GM19025 (cell line): Measurements from ENCODE around the gene NOS3.

ENCODE experiments used
- ATAC-seq: cut with Tn5 transposase; IDR thresholded peaks from one replicate; pipeline ENCODE4 v1.9.1; 2021; ENCODE audit warnings: mild to moderate bottlenecking, low read depth, moderate library complexity; ENCODE audit not compliant: unreplicated experiment

NOS3 gene

DNA sequence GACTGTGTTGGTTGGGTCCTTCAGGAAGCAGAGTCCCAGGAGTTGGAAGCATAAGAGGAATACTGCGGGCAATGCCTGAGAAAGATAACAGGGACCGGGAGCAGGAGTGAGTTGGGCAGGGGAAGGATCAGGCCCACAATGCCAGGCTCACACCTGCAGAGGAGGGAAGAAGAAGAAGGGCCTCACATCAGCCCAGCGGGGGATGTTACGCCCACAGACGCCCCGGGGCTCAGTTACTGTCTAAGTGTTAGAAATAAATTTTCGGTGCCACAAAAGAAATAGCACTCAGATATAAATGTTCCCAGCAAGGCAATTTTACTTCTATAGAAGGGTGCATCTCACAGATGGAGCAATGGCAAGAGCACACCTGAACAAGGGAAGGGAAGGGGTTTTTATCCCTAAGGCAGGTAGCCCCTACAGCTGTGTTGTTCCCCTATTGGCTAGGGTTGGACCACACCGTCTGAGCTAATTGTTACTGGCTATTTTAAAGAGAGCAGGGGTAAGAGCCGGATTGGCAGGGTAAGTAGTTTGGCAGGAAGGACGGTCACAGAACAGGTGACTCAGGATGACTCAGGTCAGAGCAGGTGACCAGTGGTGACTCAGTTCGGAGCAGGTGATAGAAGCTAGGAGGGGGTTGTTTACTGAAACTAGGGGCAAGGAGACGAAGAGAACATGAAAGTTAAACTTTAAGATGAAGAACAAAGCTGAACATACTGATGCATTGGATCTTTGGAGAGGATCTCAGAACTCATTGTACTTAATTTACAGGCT, at the start of gene NOS3:
TSS of gene NOS3 (plus strand) at position 602 of the 771 bp plus-strand sequence. CDS start 2,787 bp downstream, outside the sequence.
- ATAC-seq, result no peak

DNA sequence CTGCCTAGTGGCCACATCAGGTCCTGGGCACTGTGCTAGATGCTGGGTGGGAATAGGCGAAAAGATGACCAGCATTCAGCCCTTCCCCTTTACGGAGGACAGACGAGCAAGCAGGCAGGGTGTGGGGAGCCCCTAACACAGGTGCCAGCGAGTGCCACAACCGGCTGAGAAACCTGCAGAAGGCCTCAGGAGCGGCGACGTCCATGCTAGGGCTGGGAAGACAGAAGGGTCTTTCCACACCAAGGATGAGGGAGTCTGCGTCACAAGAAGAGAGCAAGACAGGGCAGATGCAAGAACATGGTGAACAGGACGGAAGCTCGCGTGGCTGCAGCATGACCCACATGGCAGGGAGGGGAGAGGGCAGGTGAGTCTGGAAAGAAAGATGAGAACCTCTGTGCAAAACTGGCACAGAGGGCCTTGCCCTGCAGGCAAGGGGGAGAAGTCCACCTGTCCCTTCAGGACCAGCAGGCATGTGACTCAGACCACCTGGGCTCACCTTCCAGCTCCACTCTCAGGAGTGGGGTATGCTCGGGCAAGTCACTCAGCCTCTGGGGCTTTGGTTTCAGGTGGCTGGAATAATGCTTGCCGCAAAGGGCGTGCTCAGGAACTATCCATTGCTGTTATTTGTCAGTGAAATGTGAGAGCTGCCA, 49.3 kb upstream of the NOS3 start:
- no peak for ATAC-seq

DNA sequence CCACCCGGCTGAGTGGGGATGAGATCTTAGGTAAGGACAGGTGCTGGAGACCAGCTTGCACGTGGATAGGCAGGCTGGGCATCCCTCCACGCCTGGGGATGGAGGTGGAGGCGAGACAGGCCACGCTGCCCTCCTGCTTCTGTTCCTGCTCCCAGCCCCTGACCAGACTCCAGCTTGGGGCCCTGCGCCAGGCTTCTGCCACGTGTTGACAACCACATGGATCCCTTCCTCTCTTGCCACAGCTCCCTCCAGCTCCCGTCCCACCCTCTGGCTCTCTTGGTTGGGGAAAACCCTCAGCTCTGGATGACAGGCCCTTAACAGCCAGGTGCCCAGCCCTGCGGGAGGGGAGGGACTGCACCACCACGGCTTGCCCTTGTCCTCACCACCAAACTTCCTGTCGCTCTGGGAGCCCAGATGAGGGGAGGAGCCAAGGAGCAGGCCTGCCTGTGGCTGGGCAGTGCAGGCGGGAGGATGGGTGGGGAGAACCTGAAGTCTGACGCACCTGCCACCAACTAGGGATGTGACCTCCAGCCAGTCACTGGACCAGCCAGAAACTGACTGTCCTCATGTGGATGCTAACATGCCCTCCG, 48.7 kb upstream of the NOS3 start:
- ATAC-seq, result no peak

DNA sequence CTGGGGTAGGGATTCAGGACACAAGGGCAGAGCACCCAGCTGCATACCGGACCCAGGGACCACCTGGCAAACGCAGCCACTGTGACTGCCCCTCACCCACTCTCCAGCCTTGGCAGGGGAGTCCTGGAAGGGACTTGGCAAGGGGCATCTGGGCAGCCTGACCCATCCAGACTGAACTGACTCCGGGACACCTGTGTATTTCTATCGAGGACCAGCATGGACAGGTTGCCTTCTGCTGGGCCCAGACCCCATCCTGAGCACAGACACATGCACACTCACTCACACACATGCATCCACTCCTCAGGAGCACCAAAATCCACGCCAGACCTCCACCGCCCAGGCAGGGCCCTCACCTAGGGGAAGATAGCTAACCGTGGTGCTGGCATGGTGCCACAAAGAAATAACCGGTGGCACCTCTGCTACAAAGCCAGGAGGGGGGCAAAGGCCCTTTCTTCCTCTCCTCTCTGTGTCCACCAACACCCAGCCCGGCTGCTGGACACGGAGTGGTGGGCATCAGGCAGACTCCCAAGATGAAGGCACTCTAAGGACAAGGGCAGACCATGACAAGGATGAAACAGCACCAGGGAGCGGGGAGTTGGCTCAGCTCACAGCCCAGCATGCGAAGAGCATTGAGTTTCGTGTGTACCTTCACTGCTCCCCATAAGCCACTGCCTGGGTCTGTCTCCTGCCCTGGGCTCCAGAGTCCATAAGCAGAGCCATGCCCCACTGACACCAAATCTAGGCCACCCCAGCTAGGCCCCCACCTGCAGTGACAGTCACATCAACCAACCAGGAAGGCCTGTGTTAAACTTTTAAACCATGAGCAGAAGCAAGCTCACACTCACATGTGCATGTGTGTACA, 48.0 kb upstream of the NOS3 start:
- ATAC-seq, result no peak

DNA sequence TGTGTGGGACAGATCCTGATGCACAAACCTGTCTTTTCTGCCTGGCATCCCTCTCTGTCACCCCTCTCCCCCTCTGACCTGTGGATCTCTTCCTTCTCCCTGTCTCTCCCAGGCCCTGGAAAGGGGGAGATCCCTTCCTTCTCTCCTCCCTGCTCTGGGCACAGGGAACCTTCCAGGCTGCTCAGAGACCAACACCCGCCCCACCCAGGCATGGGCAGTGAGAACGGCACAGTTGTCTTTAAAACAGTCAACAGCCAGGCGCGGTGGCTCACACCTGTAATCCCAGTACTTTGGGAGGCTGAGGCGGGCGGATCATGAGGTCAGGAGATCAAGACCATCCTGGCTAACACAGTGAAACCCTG, 47.4 kb upstream of the NOS3 start:
- no peak for ATAC-seq

DNA sequence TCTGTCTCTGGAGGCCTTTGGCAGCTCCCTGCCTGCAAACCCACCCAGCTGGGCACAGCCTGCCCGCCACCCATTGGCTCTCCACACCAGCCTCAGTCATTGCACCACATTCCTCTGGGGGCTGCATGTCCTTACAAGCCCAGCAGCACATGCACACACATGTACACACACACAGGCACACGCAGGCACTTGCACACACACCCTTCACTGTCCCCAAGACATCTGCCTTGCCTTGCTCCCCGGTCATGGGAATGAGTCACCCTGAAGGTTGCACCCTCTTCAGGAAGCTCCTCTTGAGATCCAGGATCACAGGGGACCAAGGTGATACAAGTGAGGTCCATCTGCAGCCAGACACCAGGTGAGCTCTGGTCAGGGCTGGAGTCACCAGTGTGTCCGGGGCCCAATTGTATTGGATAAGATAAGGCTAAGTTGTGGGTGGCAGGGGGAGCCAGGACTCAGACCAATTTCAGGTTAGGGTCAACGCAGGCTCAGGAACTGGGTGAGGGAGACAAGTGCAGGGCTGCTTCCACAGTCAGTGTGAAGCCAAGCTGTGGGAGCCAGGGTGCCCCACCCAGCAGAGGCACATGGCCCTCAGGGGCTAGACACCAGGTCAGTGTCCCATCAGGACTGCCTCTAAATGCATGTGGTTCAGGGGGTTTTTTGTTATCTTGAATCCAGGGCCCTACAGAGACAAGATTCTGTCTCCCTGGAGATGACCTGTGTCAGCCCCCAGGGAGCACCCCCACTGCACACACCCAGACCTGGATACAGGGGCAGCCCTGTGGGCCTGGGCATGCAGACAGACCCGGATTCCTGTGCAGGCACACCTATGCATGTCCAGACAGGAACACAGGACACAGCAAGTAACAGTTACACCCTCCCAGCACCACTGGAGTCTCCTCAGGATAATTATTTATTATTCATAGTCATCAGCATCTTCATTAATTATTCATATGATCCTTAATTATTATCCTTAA, 46.5 kb upstream of the NOS3 start:
- ATAC-seq, result no peak

DNA sequence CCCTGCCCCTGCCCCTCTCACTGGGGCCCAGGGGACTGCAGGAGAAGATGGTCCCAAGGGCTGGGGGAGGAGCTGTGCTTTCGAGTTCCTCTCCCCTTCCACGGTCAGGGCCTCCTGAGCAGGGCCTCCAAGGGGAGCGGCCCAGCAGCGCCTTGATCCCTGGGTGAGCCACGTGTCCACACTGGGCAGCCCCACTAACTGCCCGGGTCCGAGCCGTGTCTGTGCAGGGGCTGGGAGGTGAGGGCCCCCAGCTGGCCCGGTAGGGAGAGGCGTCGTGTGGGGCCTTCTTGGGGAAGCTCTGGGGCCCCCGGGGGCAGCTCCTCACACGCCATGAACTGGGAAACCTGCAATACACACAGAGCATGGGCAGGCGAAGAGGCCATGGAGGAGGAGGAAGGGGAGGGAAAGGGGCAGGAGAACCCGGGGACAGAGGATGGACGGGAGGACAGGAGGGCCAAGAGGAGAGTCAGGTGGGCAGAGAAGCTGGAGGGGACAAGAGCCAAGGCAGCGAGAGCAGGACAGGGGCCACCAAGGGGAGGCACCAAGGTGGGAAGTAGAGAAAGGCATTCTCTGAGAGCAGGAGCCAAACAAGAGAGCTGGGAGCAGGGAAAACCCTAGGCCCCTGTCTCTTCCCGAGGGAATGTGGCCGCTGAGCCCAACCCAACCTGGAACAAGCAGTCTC, 45.5 kb upstream of the NOS3 start:
- ATAC-seq, result no peak

DNA sequence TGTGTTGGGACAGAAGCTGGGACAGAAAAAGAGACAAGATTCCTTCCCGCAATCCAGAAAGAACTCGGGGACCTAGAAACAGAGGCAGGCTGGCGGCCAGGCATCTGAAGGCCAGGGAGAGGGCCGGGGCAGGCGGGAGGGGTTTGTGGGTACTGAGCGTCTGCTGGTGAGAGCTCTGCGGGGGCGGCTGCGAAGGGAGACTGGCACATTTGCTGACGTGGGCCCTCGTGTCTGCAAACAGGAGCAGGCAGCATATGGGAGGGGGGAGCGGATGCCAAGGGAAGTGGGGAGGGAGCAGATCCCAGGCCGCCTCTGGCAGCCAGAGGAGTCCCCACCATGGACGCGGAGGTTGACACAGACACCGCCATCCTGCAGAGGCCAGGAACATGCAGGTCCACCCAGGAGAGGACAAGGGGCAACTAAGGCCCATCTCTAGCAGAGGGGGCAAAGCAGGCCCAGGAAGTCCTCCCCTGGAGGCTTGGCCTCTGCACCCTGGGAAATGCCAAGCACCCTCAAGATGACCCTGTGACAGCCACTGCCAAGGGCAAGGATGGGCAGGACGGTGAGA, 44.9 kb upstream of the NOS3 start:
- no peak for ATAC-seq

DNA sequence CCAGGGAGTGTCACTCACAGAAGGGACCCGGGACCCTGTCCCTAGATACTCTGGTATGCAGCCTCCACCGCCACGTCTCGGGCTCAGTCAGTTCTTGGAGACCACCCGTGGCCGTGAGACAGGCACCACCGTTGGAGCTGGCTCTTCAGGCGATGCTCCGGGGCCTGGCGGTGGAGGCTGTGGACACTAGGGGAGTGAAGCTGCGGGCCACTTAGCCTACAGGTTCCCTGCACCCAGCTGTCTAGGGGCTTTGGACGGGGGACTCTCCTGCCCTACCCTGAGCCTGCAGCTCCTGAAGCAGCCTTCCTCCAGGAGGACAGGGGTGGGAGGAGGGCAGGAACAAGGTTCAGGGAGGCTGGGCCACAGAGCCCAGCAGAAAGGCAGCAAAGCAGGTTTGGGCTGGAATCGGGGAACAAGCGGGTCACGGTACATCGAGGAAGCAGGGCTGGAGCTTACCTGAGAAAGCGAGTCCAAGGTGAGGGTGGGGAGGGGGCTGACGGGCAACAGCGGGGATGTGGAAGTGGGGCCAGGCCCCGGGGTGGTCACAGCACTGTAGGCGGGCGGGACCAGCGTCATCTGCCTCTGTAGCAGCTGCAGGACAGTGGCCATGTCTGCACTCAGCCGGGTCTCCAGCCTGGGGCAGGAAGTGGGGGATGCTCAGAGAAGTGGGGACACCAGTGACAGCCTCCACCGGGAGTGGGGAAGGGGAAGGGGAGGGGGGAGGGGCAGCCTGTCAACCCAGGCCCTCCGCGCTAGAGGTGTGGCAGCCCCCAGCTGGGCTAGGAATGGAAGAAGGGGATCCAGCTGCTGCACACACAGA, 44.2 kb upstream of the NOS3 start:
- no peak for ATAC-seq

DNA sequence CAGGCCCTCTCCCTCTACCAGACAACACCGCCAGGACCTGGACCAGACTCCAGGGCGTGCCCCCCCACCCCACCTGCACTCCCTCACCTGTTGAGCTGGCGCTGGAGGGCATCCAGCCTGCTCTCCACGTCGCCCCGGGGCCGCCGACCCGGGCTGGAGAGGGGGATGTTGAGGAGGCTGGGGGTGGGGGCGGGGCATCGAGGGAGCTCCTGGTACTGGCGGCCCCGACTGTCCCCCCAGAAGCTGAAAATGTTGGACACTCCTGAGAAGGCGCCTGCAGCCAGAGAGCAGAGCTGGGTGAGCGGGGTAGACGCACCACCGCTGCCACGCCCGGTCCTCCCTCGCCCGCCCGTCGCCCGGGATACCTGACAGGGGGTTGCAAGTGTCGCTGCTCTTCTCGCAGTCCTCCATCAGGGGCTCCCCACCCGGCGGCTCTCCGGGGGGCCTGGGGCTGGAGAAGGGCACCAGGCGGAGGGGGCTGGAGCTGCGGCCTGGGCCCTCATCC, 43.5 kb upstream of the NOS3 start:
- ATAC-seq, result no peak

DNA sequence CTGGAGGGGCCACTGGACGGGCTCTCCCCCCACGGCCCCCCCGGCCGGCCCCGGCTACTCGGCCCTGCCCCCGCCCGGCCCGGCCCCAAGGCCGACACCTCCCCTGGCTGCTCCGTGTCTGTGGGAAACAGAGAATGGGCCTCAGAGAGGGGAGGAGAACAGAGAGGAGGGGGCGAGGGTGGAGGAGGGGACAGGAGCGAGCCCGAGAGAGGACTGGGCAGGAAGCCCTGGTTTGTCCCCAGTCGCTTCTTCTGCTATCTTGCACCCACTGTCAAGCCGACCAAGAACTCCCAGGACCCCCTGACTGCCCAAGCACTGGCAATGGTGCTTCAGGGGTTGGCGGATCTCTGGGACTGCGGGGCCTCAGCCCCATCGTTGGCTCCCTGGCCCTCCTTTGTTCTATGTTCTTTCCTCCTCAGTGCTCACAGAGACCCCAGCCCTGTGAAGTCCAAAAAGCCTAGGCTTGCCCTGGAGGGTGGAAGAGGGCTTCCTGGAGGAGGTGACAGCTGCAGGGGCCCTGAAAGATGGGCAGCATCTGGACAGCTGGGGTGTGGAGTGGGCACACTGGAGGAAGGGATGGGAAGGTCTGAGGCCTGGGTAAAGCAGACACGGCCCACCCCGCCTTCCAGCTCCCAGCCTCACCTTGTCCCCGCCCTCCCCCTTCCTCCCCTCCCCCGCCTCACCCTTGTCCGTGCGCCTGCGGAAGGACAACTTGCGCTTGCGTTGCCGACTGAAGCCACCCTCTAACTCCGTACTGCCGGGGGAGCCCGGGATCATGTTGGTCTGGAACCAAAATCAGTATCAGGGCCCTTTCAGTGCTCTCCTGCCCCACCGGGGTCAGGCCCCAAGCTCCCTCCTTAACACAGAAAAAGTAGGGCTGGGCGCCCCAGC, 42.8 kb upstream of the NOS3 start:
- ATAC-seq, result no peak

DNA sequence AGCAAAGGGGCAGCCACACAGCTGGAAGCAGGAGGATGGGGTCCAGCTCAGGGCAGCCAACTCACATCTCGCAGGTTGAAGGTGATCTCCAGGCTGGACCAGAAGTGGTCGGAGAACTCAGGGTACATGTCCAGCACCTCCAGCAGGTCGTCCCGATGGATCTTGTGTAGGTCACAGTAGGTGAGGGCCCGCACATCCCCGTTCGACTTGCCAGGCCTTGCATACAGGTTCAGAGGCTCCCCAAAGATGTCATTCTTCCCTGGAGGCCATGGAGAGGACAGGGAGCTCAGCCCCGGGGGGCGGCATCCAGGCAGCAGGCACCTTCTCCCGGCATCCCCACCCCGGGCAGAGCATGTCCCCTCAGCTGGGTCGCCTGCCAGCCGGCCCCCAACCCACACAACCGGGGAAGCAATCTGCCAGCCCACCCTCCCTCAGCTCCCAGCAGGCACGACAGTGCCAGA, 42.0 kb upstream of the NOS3 start:
- no peak for ATAC-seq

DNA sequence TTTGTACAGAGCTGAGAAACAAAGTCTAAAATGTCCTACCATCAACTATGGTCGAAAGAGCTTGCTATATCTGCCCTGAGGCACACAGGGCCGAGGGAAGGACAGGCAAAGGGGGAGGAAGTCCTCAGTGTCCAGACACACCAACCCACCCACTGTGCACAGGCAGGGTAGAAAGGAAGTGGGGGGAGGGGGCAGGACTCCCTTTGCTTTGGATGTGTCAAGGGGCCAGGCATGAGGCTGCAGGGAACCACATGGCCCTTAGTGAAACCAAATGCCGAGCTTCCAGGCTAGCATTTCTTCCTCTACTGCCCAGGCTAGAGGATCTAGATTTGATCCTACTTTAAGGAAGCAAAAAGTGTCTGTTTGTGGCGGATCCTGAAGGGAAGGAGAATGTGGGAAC, 41.3 kb upstream of the NOS3 start:
- ATAC-seq, result no peak

DNA sequence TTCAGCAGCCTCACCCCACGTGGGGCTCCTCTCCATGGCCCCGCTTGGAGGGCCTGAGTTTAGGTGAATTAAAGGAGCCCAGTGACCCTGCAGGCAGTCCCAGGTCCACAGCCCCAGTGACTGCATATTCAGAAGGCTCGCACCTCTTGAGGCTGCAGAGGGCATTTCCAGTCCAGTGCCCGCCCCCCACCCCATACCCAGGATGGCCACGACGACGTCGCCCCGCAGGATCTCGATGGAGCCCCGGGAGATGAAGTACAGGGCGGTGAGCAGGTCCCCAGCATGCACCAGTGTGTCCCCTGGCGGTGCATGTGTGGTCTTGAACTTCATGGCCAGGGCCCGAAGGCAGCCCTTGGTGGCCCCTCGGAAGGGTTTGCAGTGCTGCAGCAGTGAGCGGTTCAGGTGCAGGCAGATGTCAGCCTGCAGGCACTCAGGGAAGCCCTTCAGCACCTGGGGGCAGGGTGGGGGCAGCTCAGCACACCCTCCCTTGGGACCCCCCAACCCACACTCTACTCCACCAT, 40.8 kb upstream of the NOS3 start:
- no peak for ATAC-seq

DNA sequence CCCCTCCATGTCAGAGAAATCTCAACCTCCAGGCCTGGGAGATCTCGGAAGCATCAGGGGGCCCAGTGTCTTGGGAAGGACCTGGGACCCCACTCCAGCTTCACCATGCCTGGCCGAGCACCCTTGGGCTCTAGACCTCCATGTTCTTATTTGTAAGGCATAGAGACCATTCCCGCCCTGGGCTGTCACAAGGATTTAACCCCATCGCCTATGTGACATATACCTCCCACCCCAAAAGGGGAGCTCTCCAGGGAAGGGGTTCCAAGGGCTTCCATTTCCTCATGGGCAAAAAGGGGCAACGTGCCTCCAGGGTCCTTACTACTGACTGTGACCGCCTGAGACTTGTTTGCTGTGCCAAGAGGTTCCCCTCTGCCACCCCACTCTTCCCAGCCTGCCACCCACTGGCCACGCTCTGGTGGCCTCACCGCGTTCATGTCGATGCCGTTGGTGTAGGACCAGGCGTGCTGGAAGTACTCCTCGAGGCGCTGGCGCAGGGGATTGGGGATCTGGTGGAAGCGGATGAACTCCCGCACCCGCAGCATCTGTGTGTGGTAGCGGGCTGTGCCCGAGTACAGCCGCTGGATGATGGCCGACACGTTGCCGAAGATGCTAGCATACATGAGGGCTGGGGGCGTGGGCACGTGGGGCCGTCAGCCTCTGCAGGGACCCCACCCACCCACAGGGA, 40.2 kb upstream of the NOS3 start:
- ATAC-seq, result no peak

DNA sequence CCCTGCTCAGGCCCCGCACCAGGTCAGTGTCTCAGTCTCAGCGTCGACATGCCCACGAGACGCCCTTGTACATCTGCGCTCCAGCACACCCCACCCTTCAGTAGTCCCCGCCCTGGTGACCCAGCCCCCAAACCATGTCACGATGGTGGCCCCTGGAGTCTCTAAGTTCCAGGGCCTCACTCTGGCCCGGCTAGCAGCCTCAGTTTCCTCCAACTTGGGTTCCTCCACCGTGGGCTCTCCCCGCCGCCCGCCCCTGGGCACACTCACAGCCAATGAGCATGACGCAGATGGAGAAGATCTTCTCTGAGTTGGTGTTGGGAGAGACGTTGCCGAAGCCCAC, 39.7 kb upstream of the NOS3 start:
- no peak for ATAC-seq
